Ishikawa (cell line): ENCODE data around the gene LYPLAL1.

Experiments used
- CEBPB ChIP-seq: IDR thresholded peaks from 2 replicates; pipeline ENCODE4 v1.6.1; 2012
- CREB1 ChIP-seq: IDR thresholded peaks from 2 replicates; pipeline ENCODE4 v1.6.1; 2012; ENCODE audit warnings: low read depth
- EGR1 ChIP-seq: IDR thresholded peaks from 2 replicates; pipeline ENCODE4 v1.6.1; 2012
- EP300 ChIP-seq: IDR thresholded peaks from 2 replicates; pipeline ENCODE4 v1.6.1; 2012; ENCODE audit warnings: borderline replicate concordance
- FOXM1 ChIP-seq: IDR thresholded peaks from 2 replicates; pipeline ENCODE4 v1.6.1; 2012; ENCODE audit warnings: low read depth, borderline replicate concordance
- MAX ChIP-seq: IDR thresholded peaks from 2 replicates; pipeline ENCODE4 v1.6.1; 2012
- NFIC ChIP-seq: IDR thresholded peaks from 2 replicates; pipeline ENCODE4 v1.6.1; 2012
- RAD21 ChIP-seq: IDR thresholded peaks from 2 replicates; pipeline ENCODE4 v1.6.1; 2012; ENCODE audit warnings: low read depth
- REST ChIP-seq: IDR thresholded peaks from 2 replicates; pipeline ENCODE4 v1.6.1; 2012; ENCODE audit warnings: low read depth, mild to moderate bottlenecking
- TAF1 ChIP-seq: IDR thresholded peaks from 2 replicates; pipeline ENCODE4 v1.6.1; 2012; ENCODE audit warnings: low read depth, mild to moderate bottlenecking
- TCF12 ChIP-seq: IDR thresholded peaks from 2 replicates; pipeline ENCODE4 v1.6.1; 2012; ENCODE audit warnings: low read depth
- TEAD4 ChIP-seq: IDR thresholded peaks from 2 replicates; pipeline ENCODE4 v1.6.1; 2012
- USF1 ChIP-seq: IDR thresholded peaks from 2 replicates; pipeline ENCODE4 v1.6.1; 2012
- YY1 ChIP-seq: IDR thresholded peaks from 2 replicates; pipeline ENCODE4 v1.6.1; 2012; ENCODE audit warnings: low read depth
- ZBTB7A ChIP-seq: IDR thresholded peaks from 2 replicates; pipeline ENCODE4 v1.6.1; 2012; ENCODE audit warnings: low read depth

Gene LYPLAL1

GRCh38 chr1:219130366-219130935 lies 43.2 kb upstream of the LYPLAL1 start:
- TF ChIP-seq FOXM1 (no peak), TEAD4 (no peak), ZBTB7A (no peak), RAD21 (no peak), TCF12 (no peak), REST (no peak), TAF1 (no peak), EP300 (no peak), NFIC (no peak), MAX (no peak), CREB1 (no peak), EGR1 (no peak), YY1 (no peak)

- TF ChIP-seq FOXM1 (no peak), EP300 (no peak), EGR1 (no peak), NFIC (no peak), YY1 (no peak), CEBPB (no peak), USF1 (no peak), MAX (no peak), CREB1 (no peak)
Measured at GRCh38 chr1:219132939-219133338, 40.7 kb upstream of the LYPLAL1 start.

- no peak for TF ChIP-seq MAX
- no peak for TF ChIP-seq TAF1
- TF ChIP-seq NFIC = no peak
- no peak for TF ChIP-seq USF1
- no peak for TF ChIP-seq CREB1
- TF ChIP-seq EP300 = no peak
- no peak for TF ChIP-seq ZBTB7A
- TF ChIP-seq YY1 = no peak
- no peak for TF ChIP-seq TEAD4
- no peak for TF ChIP-seq EGR1
- TF ChIP-seq FOXM1 = no peak
- no peak for TF ChIP-seq REST
- TF ChIP-seq CEBPB = no peak
- TF ChIP-seq RAD21 = no peak
Measured at GRCh38 chr1:219138747-219139146, 34.9 kb upstream of the LYPLAL1 start.

- TF ChIP-seq CEBPB (no peak), USF1 (no peak), CREB1 (no peak), ZBTB7A (no peak), TAF1 (no peak)
Measured at GRCh38 chr1:219140303-219140877, 33.3 kb upstream of the LYPLAL1 start.

GRCh38 chr1:219143735-219144134 lies 29.9 kb upstream of the LYPLAL1 start:
- TF ChIP-seq RAD21 (no peak), EGR1 (no peak)
